Stimulated activated effector memory CD8-positive, alpha-beta T cell treated with anti-CD3 and anti-CD28 coated beads, Interleukin-12 subunit alpha, Interleukin-12 subunit beta, amount 100 ng/mL, for 72 hours (primary cell): ENCODE data around the gene DNAJC2.
"Not testable (repeated sequence)": the region's sequence is repeated elsewhere in the genome, so short reads cannot be mapped to it uniquely, and the experiment has no call there.

Source experiments
- ATAC-seq: fragments of 150-1000 bp; cut with Tn5 transposase; 2 replicates; pipeline ENCODE4 v1.10.0; 2021
- DNase-seq, 2 donors: peaks; one replicate each; pipeline ENCODE4 v3.0.0; 2021 to 2022; ENCODE audit warnings: low spot score in 2 of 2
- H3K27ac Mint-ChIP-seq: one replicate; pipeline ENCODE4 v1.8.0; 2022; ENCODE audit warnings: mild to moderate bottlenecking, mixed read lengths
- H3K36me3 Mint-ChIP-seq: one replicate; pipeline ENCODE4 v1.8.0; 2022; ENCODE audit warnings: mild to moderate bottlenecking, mixed read lengths
- H3K4me1 Mint-ChIP-seq: one replicate; pipeline ENCODE4 v1.8.0; 2022; ENCODE audit warnings: mixed read lengths
- H3K4me3 Mint-ChIP-seq: one replicate; pipeline ENCODE4 v1.8.0; 2022; ENCODE audit warnings: mild to moderate bottlenecking, mixed read lengths
- H3K9me3 Mint-ChIP-seq: one replicate; pipeline ENCODE4 v1.8.0; 2022; ENCODE audit warnings: mixed read lengths

DNAJC2 gene

GRCh38 chr7:103297837-103298179 lies 46.8 kb downstream of the DNAJC2 start:
- DNase-seq (no peak), ATAC-seq (no peak)
- Mint-ChIP-seq H3K27ac (peak overlapping the region; percentile 93), H3K4me3 (peak overlapping the region; percentile 82), H3K4me1 (peaks cover 23% of the 10 kb centered on the region), H3K36me3 (peaks cover 49% of the 10 kb centered on the region), H3K9me3 (no peaks in the 10 kb centered on the region)

GRCh38 chr7:103296901-103297836 lies 47.4 kb downstream of the DNAJC2 start, which contains the start of gene PMPCB:
PMPCB (plus strand) TSS chr7:103297435; CDS start chr7:103297460, 25 bp downstream.
- Mint-ChIP-seq H3K4me1 (peaks cover 23% of the 10 kb centered on the region), H3K36me3 (peaks cover 42% of the 10 kb centered on the region), H3K9me3 (no peaks in the 10 kb centered on the region), H3K27ac (peak within 1 kb of the TSS; percentile 93), H3K4me3 (peak within 1 kb of the TSS; percentile 82)
- ATAC-seq, result peak; percentile 99
- DNase-seq, result peak; percentile 94 to 98

GRCh38 chr7:103293526-103293925 lies 51.0 kb downstream of the DNAJC2 start:
- H3K9me3 Mint-ChIP-seq, result no peaks in the 10 kb centered on the region
- no peak overlapping the region for H3K4me3 Mint-ChIP-seq
- peaks cover 6% of the 10 kb centered on the region for H3K36me3 Mint-ChIP-seq
- H3K4me1 Mint-ChIP-seq, result peaks cover 18% of the 10 kb centered on the region
- H3K27ac Mint-ChIP-seq, result no peak overlapping the region
- ATAC-seq (no peak), DNase-seq (no peak)

GRCh38 chr7:103292122-103292521 lies 52.4 kb downstream of the DNAJC2 start:
- Mint-ChIP-seq H3K4me1 (peaks cover 8% of the 10 kb centered on the region), H3K36me3 (peaks cover 3% of the 10 kb centered on the region), H3K4me3 (no peak overlapping the region), H3K27ac (no peak overlapping the region), H3K9me3 (no peaks in the 10 kb centered on the region)
- ATAC-seq, result no peak
- DNase-seq, result no peak

GRCh38 chr7:103282802-103283427 lies 61.7 kb downstream of the DNAJC2 start:
- not testable (repeated sequence) for H3K9me3 Mint-ChIP-seq, H3K27ac Mint-ChIP-seq, DNase-seq, ATAC-seq, H3K4me3 Mint-ChIP-seq
- H3K36me3 Mint-ChIP-seq, result peaks cover 11% of the 10 kb centered on the region
- H3K4me1 Mint-ChIP-seq, result peaks cover 22% of the 10 kb centered on the region

GRCh38 chr7:103280803-103281155 lies 63.8 kb downstream of the DNAJC2 start:
- ATAC-seq, result peak; percentile 4
- H3K4me3 Mint-ChIP-seq, result peak overlapping the region; percentile 82
- DNase-seq, result not testable (repeated sequence)

GRCh38 chr7:103279963-103280802 lies 64.4 kb downstream of the DNAJC2 start:
- H3K4me1 Mint-ChIP-seq, result peaks cover 22% of the 10 kb centered on the region
- ATAC-seq (peak; percentile 95), DNase-seq (peak; percentile 80 to 94)
- peaks cover 11% of the 10 kb centered on the region for H3K36me3 Mint-ChIP-seq
- not testable (repeated sequence) for H3K9me3 Mint-ChIP-seq
- H3K27ac Mint-ChIP-seq, result peak overlapping the region; percentile 97
- peak overlapping the region; percentile 82 for H3K4me3 Mint-ChIP-seq

More at GRCh38 chr7:103280803-103281155, 63.8 kb downstream of the DNAJC2 start:
- H3K27ac Mint-ChIP-seq, result peak overlapping the region; percentile 97
- H3K4me1 Mint-ChIP-seq, result peaks cover 22% of the 10 kb centered on the region
- not testable (repeated sequence) for H3K9me3 Mint-ChIP-seq
- H3K36me3 Mint-ChIP-seq, result peaks cover 11% of the 10 kb centered on the region

GRCh38 chr7:103279636-103279962 lies 65.0 kb downstream of the DNAJC2 start:
- H3K4me1 Mint-ChIP-seq, result peaks cover 22% of the 10 kb centered on the region
- H3K4me3 Mint-ChIP-seq, result peak overlapping the region; percentile 82
- peaks cover 11% of the 10 kb centered on the region for H3K36me3 Mint-ChIP-seq
- H3K9me3 Mint-ChIP-seq, DNase-seq: not testable (repeated sequence)
- peak overlapping the region; percentile 97 for H3K27ac Mint-ChIP-seq
- peak; percentile 51 for ATAC-seq

GRCh38 chr7:103278195-103278594 lies 66.4 kb downstream of the DNAJC2 start:
- H3K4me1 Mint-ChIP-seq, result peaks cover 22% of the 10 kb centered on the region
- peak overlapping the region; percentile 28 for H3K4me3 Mint-ChIP-seq

GRCh38 chr7:103274867-103275266 lies 69.7 kb downstream of the DNAJC2 start:
- not testable (repeated sequence) for H3K36me3 Mint-ChIP-seq, H3K4me3 Mint-ChIP-seq, DNase-seq, H3K9me3 Mint-ChIP-seq, ATAC-seq, H3K27ac Mint-ChIP-seq
- H3K4me1 Mint-ChIP-seq, result peaks cover 11% of the 10 kb centered on the region

More at GRCh38 chr7:103278195-103278594, 66.4 kb downstream of the DNAJC2 start:
- not testable (repeated sequence) for ATAC-seq, DNase-seq, H3K27ac Mint-ChIP-seq, H3K9me3 Mint-ChIP-seq
- H3K36me3 Mint-ChIP-seq, result peaks cover 11% of the 10 kb centered on the region

- H3K4me1 Mint-ChIP-seq, H3K4me3 Mint-ChIP-seq, H3K36me3 Mint-ChIP-seq, H3K9me3 Mint-ChIP-seq, DNase-seq, H3K27ac Mint-ChIP-seq, ATAC-seq: not testable (repeated sequence)
These were observed 71.2 kb downstream of the DNAJC2 start for GRCh38 chr7:103273374-103273773.

GRCh38 chr7:103266229-103266628 lies 78.3 kb downstream of the DNAJC2 start:
- not testable (repeated sequence) for DNase-seq, H3K9me3 Mint-ChIP-seq, H3K27ac Mint-ChIP-seq, ATAC-seq, H3K4me1 Mint-ChIP-seq, H3K36me3 Mint-ChIP-seq, H3K4me3 Mint-ChIP-seq

GRCh38 chr7:103264054-103264453 lies 80.5 kb downstream of the DNAJC2 start:
- DNase-seq, H3K9me3 Mint-ChIP-seq, H3K27ac Mint-ChIP-seq, H3K36me3 Mint-ChIP-seq, H3K4me3 Mint-ChIP-seq, H3K4me1 Mint-ChIP-seq, ATAC-seq: not testable (repeated sequence)
